ENCODE results near the gene RAB8A. TPM values are rescaled to one million over a fixed set of nuclear protein-coding genes. Genes with fewer than 3 reads are reported as not detected.

The RAB8A gene
- total and polyA plus RNA-seq, 2 of the 8 experiments (the other 6 are each of a cell fraction or from before 2014, with no cell fraction given): 65.8 to 97.0 TPM

DNA sequence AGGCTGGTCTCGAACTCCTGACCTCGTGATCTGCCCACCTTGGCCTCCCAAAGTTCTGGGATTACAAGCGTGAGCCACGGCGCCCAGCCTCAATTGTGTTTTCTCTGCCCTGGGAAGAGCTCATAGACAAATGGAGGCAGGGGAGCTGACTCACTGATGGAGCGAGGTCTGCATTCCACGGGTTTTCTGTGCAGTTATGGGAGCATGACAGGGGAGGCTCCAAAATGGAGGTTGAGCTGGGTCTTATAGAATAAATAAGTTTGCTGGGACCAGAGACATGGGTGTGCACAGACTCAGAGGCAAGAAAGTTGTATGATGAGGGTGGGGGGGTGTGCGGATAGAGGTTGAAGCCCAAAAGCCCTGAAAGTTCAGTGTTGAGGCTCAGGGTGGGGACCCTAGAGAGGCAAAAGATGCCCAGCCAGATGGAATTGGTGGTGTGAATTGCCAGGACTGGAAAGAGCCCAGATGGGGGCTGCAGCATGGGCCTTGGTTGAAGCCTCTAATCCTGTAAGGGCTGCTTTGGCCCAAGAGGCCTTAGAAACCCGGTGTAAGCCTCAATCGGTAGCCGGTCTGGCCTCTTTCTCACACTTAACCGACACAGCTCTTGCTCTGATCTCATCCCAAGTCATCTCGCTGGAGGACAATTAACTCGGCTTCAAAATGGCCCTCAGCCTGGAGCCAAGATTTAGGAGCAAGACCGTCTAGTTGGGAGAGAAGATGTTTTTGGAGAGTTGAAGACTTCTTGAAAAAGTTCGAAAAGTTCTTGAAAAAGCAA lies 33.5 kb upstream of the RAB8A start (continued):
- peak; percentile 61; the same call in 1 of the 2 replicates for TF ChIP-seq TAF1 (IDR thresholded peaks at IDR 0.05; ENCODE audit: low read depth, low read length)
- peak; percentile 81 for TF ChIP-seq POLR2AphosphoS5 (IDR thresholded peaks at IDR 0.05; ENCODE audit: low read depth, low read length)
- TF ChIP-seq CBX5 (IDR thresholded peaks at IDR 0.05; ENCODE audit: low read depth, low read length): no peak
- no peak for TF ChIP-seq EZH2 (IDR thresholded peaks at IDR 0.05; ENCODE audit: low read depth, low read length, severe bottlenecking)
- TF ChIP-seq RNF2 (IDR thresholded peaks at IDR 0.05; ENCODE audit: borderline replicate concordance, low read depth, low read length, missing control alignments, poor library complexity, severe bottlenecking): no peak
- no peak for TF ChIP-seq RFX5 (IDR thresholded peaks at IDR 0.05; ENCODE audit: borderline replicate concordance, low read depth, low read length)
- TF ChIP-seq TEAD4 (IDR thresholded peaks at IDR 0.05; ENCODE audit: low read depth, low read length): no peak
- TF ChIP-seq SIRT6 (IDR thresholded peaks at IDR 0.05; ENCODE audit: low read length): no peak
- no peak for TF ChIP-seq BRCA1 (IDR thresholded peaks at IDR 0.05; ENCODE audit: low read depth, low read length)

Data from H1 (cell line).